ENCODE data around the gene DLGAP1.
"Not testable (repeated sequence)": the region's sequence is repeated elsewhere in the genome, so short reads cannot be mapped to it uniquely, and the experiment has no call there.

The DLGAP1 gene

DNA sequence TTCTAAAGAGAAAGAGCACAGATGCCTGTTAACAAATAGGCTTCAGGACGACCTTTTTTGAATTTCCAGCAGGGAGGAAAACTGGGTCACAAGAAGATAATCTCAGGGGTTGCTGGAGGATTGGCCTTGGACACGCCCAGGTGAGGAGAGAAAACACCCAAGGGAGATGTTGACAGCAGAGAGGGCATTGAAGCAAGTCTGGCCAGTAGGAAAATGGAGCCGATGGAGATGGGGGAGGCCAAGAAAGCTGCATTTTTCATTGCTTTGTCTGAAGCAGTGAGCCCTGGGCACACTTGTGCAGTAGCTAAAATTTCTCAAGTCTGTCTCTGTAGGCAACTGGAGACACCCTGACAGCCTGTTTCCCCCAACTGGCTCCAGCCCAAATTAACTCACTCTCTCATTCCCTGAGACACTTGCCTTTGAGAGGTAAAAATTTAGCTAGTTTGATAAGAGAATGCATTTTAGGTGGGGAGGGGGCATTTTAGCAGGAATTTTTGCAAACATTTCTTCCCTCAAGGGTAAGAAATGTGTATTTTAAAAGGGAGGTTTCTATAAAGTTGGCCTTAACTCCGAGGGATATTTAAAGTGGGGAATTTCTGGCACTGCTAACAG is 839.6 kb downstream of the DLGAP1 start:
- no peak for DNase-seq (ENCODE audit: low read depth in 1 of 2, low spot score in 1 of 2)

DNA sequence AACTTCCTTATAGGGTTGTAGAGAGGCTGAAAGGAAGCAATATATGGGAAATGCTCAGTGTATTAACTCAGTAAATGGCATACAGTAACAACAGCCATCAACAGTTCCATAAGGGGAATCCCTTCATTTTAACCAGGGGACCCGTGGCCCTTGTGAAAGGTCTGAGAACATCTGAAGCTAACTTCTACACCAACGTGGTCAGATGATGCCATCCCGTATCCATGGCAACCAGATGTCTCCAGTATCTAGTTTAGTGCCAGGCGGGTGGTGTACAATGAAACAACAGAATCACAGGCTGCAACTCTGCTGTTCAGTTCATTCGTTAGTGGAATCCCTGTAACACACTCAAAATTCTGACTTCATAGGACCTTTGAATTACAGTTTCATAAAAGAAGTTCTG is 842.8 kb downstream of the DLGAP1 start:
- DNase-seq (ENCODE audit: low read depth in 1 of 2, low spot score in 1 of 2), result no peak

- DNase-seq (ENCODE audit: low read depth in 1 of 2, low spot score in 1 of 2), result no peak
Observed at GRCh38 chr18:3611313-3612090, 843.6 kb downstream of the DLGAP1 start.

GRCh38 chr18:3610813-3611212 is 844.3 kb downstream of the DLGAP1 start:
- no peak for DNase-seq (ENCODE audit: low read depth in 1 of 2, low spot score in 1 of 2)

DNA sequence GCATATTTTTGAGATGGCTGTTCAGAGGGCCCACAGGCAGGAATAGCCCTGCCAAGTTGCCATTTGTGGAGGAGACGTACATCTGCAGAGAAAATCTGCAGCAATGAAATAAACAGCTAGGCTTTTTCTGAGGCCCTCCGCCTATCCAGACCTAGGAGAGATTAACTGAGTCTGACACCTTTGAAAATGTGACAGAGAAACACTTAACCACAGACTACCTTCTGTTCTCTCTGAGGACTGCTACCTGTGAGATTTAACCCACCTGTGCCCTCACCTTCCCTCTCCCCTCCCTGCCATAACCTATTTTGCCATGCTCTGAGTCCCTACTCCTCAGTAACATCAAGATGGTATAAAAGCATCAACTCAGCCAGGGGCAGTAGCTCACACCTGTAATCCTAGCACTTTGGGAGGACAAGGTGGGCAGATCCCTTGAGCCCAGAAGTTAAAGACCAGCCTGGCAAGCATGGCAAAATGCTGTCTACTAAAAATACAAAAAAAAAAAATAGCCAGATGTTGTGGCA is 844.9 kb downstream of the DLGAP1 start:
- no peak for DNase-seq (ENCODE audit: low read depth in 1 of 2, low spot score in 1 of 2)

DNA sequence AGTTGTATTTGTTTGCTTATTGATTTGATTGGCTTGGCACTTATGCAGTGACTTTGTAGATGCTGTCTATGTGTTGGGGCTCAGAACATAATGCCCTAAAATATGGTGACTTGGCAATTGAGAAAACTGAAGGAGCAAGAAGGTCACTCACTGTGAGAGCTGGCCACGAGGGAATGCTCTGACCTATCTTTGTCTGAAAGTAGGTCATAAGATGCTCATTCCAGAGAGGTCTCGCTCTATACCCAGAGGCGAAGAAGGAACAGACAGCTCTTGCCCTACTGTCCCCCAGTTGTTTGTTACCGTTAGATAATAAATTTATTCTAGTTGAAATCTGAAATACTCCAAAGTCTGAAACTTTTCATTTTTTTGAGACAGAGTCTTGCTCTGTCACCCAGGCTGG is 846.6 kb downstream of the DLGAP1 start:
- no peak for DNase-seq (ENCODE audit: low read depth in 1 of 2, low spot score in 1 of 2)

DNA sequence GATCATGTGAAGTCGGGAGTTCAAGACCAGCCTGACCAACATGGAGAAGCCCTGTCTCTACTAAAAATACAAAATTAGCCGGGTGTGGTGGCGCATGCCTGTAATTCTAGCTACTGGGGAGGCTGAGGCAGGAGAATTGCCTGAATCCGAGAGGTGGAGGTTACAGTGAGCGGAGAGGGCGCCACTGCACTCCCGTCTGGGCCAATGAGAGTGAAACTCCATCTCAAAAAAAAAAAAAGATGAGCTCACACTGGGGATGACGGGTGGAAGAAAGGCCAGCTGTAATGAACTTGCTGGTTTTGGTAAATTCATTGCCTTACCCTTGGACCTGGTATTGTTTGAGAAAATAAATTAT is 847.0 kb downstream of the DLGAP1 start:
- not testable (repeated sequence) for DNase-seq (ENCODE audit: low read depth in 1 of 2, low spot score in 1 of 2)

DNA sequence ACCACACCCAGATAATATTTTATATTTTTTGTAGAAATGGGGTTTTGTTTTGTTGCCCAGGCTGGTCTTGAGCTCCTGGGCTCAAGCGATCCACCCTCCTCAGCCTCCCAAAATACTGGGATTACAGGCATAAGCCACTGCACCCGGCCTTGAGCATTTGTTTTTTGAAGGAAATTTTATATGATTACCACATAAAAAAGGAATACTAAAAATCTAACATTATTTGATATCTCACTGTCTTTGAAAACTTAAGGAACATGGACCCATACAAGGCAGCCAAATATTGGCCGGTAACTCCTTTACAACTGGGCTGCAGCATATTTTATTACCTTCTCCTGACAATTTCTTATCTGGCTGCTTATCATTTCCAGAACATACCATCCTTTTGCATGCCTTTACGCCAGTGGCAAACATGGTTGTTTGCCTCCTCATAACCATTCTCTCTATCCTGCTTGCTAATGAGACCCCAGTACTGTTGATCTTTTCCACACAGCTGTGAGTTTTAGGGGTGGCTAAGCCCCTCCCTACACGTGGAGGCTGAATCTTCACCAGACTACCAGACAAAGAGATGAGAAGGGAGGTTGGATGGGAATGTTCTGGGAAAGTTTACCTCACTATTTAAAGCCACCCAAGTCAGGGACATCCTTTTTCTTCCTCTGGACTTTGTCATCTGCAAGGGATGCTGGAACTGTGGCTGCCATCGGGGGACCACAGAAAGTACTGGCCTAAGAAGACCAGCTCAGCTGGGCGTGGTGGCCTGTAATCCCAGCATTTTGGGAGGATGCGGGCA is 847.6 kb downstream of the DLGAP1 start:
- DNase-seq (ENCODE audit: low read depth in 1 of 2, low spot score in 1 of 2), result no peak

GRCh38 chr18:3606863-3607262 is 848.2 kb downstream of the DLGAP1 start:
- not testable (repeated sequence) for DNase-seq (ENCODE audit: low read depth in 1 of 2, low spot score in 1 of 2)

GRCh38 chr18:3605954-3606443 is 849.1 kb downstream of the DLGAP1 start:
- peak in 1 of 2 donors; percentile 10 for DNase-seq (ENCODE audit: low read depth in 1 of 2, low spot score in 1 of 2)

GRCh38 chr18:3605486-3605952 is 849.6 kb downstream of the DLGAP1 start:
- DNase-seq (ENCODE audit: low read depth in 1 of 2, low spot score in 1 of 2), result no peak

DNA sequence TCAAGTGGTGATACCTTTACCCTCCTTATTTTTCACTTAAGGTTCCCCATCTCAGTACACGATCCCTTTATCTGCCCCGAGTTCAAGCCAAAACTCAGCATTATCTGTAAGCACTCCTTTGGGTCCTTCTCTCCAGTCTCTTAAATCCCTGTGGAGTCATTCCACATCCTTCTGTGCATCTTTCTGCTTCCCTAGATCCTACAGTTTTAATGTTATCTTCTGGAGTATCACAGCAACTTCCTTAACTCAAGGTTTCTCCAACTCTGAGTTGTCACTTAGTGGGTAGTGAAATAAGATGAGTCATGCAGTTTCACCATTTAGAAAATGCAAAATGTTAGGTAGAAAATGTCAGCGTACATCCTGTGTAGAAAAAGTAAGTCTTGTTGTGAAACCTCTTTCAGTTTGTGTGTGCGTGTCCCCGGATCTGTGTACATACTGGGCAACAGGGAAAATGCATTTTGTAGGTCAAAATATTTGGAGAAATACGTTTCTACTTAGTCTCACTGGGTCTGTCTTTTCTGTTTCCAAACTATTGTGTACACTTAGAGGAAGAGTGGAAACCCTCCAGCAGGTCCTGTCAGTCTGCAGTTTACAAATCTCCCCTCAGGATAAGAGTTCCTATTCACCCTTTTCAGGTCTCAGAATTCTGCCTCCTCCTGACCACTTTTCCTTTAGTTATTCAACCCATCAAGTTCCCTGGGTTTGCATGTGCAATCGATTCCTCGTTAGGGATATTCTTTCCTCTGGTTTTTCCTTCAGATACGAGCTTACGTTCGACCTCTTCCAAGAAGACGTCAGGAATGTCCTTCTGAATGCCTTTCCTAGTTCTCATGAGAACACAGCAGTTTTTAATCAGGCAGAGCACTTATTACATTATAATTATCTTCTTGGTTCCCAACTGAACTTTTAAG is 850.4 kb downstream of the DLGAP1 start:
- DNase-seq (ENCODE audit: low read depth in 1 of 2, low spot score in 1 of 2), result no peak

DNA sequence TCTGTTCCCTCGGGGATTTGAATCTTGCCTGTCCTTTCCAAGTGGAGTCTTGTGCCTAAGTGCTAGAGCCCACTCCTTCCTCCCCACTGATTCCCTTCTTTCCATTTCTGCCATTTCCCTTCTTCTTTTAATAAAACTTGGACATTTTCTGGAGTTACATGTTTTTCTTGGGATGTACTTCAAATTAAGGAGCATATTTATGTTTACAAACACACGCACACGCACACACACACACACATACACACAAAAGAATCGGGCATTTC is 850.9 kb downstream of the DLGAP1 start:
- DNase-seq (ENCODE audit: low read depth in 1 of 2, low spot score in 1 of 2), result no peak

- DNase-seq (ENCODE audit: low read depth in 1 of 2, low spot score in 1 of 2), result no peak
Observed at GRCh38 chr18:3603421-3604234, 851.5 kb downstream of the DLGAP1 start.

GRCh38 chr18:3601106-3601755 is 853.9 kb downstream of the DLGAP1 start:
- DNase-seq (ENCODE audit: low read depth in 1 of 2, low spot score in 1 of 2), result not testable (repeated sequence)

- DNase-seq (ENCODE audit: low read depth in 1 of 2, low spot score in 1 of 2), result no peak
Observed at GRCh38 chr18:3599861-3600260, 855.2 kb downstream of the DLGAP1 start.

- DNase-seq (ENCODE audit: low read depth in 1 of 2, low spot score in 1 of 2), result no peak
Observed at GRCh38 chr18:3599195-3599594, 855.9 kb downstream of the DLGAP1 start.

GRCh38 chr18:3598581-3598980 is 856.5 kb downstream of the DLGAP1 start:
- no peak for DNase-seq (ENCODE audit: low read depth in 1 of 2, low spot score in 1 of 2)

Data from stimulated activated CD4-positive, alpha-beta T cell treated with anti-CD3 and anti-CD28 coated beads, Interleukin-15, amount 100 ng/mL, for 1 hour (primary cell).